Ishikawa (cell line): ENCODE data around the gene ZNF341.

ENCODE experiments used
- EGR1 ChIP-seq: IDR thresholded peaks from 2 replicates; pipeline ENCODE4 v1.6.1; 2012
- EP300 ChIP-seq: IDR thresholded peaks from 2 replicates; pipeline ENCODE4 v1.6.1; 2012; ENCODE audit warnings: borderline replicate concordance

DNA sequence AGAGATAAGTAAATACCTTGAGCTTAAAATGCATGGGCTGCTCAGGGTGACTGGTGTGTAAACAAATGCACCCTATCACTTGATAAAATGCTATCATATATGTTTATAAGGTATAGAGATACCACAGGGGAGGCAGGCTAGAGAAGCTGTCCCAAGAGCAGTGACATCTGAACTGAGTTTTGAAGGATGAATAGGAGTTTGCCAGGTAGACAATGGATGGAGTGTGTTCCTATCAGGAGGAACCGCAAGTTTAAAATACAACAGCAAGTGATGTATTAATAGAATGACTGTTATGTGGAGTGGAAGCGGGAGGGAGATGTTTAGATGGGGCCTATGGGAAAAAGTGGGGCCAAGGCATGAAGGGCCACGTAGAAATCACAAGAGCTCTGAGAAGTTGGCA is 40.6 kb downstream of the ZNF341 start:
- TF ChIP-seq EP300, result no peak
- no peak for TF ChIP-seq EGR1
